UCSD-AML1 (cell line): ENCODE measurements around the gene AUTS2.
"Not testable (repeated sequence)": the region's sequence is repeated elsewhere in the genome, so short reads cannot be mapped to it uniquely, and the experiment has no call there.

Source experiments
- DNase-seq: peaks from one replicate; lab custom pipeline; 2025; ENCODE audit not compliant: unreplicated experiment; lab: John Stamatoyannopoulos, UW

Gene AUTS2

DNA sequence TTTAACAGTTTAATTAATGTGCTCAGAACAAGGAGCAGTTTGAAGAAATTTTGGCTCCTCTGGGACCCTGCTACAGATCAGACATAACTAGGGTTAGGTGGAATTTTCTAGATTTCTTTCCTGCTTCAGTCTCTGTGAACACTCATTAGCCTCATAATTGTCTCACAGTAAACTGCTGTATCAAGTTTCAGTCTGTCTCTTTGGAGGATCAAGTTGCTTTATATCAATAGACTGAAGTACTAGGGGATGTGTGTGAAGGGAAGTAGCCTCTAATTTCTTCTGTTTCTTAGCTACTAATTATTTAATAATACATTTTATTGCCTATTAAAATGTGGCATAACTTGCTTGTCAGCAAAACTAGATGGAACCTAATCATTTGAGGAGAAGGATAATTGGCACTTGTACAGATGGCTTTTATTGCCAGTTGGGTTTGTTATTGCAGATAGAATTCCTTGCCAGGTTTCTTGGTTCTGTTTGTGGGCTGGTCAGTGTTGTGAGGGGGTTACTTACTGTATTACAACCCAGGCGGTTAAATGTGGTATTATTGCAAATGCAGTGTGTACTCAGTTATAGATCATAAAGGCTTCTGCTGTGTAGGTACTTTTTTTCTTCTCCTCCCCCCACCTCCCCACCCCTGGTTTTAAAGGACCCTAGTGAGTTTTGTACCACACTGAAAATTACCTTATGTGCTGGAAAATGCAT is 758.0 kb downstream of the AUTS2 start:
- DNase-seq, result no peak

DNA sequence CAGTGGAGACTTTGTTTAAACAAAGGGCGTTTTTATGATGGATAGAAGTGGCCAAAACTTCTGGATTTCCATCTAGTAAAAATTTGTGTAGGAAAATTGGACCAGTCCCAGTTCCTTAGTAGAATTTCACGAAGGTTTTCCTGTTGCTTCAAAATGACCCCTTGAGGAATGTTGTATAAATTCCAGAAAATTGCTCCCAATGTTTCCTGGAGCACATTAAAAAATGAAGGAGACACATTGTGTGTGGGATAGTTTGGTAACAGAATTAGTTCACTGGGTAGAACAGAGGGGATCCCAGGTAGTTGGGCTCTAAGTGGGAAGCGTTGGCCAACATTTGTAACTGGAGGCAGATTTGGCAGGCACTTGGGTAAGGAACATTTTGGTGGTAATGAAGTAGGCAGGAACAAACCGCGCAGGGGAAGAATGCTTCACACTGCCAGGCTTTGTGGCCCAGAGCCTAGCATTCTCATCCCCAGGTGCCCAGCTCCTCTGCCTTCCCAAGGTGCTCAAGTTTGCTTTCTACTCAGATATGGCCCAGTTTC is 758.6 kb downstream of the AUTS2 start:
- no peak for DNase-seq

DNA sequence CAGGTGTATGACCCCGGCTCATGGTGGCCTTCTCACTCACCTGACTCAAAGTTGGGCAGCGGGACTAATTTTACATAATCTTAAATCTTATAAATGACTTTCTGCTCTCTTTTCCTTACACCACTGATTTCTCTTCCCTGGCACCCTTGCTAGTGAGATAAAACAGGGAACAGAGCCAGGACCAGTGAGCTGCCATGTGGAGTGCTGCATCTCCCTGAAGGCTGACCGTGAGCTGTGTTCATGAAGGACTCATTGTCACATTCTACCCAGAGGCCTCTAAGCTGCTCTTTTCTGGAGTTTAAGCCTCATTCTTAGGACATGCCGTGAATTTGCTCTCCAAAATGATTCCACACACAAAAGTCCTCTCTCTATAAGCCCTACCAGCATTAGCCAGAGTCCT is 762.3 kb downstream of the AUTS2 start:
- no peak for DNase-seq

DNA sequence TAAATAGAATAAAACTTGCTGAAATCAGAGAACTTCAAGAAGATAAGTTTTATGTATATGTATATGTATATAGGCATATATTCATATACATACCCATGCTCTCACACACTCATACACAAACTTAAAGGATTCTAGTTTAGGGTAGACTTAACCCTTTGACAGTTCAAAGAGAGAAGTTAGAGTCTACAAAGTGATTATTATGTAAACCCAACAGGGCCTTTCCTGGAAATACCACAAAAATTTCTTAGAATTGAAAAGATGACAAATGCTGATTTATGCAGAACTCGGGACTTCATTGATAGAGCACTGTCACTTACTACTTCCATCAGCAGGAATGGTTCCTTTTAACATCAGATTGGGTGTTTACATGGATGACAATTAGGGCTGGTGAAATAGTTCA is 763.5 kb downstream of the AUTS2 start:
- no peak for DNase-seq

DNA sequence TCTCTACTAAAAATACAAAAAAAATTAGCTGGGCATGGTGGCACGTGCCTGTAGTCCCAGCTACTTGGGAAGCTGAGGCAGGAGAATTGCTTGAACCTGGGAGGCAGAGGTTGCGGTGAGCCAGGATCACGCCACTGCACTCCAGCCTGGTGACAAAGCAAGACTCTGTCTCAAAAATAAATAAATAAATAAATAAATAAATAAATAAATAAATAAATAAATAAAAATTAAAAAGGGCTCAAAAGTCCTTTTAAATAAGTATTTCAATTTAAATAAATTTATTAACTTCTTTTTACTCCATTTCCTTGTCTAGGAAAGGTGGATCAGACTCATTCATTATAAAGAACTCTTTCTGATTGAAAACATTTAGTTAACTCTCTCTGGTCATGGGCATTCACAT is 766.1 kb downstream of the AUTS2 start:
- DNase-seq, result not testable (repeated sequence)

DNA sequence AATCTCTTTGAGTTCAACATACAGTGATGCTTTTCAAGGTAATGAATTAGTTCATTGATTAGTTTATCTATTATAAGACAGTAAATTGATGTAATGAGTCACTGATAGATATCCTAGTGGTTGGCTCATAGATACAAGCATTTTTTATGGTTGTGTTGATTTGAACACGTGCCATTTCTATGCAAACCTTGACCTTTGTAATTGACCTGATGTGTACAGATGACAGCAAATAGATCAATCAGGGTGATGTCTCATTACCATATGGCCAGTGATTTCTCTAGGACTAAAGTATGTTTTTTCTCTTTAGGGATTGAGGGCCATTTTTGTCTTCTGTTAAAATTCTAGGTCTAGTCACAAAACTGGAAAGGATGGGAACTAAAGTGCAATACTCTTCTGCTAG is 773.4 kb downstream of the AUTS2 start:
- no peak for DNase-seq

DNA sequence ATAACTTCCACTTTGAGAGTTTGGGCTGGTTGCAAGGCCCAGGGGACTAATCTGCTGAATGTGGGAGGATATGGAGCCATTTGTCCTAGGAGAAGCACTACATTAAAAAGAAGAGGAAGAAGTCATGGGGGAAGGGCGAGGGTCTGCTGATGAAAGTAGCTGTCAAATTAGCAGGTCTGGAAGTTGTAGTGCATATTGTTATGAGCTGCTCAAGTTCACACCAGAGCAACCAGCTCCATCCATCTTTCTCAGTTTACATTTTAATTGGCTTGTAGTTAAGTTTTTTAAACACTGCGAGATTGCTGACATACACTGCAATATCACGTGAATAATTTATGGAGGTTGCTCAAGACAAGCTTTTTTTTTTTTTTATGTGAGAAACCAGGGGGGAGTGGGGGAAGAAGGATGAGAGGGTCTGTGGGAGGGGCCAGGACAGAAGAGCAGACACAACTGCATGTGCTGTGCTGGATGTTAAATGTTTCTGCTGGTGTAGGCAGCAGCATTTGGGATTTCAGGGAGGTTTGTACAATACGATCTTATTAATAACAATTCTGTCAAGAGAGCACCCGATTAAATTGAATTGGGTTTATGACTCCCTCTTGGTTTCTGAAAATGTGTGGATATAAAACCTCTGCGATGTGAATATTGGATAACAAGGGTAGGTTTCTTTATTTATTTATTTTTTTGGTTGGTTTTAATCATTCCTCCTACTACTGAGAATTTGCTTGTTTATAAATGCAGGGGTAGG is 774.7 kb downstream of the AUTS2 start:
- DNase-seq, result no peak

DNA sequence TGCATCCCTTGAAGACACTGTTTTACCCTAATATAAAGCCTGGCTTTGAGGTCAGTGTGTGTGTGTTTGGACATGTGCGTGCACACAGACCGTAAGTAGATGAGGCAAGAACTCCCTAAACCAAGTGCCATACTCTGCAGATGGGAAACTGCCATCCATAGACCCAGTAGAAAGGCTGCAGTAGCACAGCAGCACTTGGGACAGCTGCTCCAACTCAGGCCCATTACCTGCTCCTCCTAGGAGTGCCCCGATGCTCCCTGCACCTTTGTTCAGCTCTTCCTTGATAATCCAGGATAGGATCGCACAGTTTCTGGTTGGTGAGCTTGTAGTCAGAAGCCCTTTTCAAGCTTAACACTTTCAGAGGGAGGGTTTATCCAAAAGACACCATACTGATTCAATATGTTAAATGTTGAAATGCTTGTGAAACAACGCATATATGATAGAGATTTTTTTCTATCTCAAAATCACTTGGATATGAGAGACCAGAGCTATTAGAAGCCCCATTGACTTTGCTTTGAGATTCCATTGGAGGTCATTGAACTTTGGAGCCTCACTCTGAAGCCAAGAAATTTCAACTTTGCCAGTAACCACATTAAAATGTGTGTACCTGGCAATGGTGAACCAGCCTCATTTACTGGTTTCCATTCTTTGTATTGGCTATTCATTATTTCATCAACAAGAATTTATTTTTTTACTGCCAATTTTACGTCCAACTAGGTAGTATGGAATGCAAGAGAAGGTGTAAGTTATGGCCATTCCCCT is 776.7 kb downstream of the AUTS2 start:
- DNase-seq, result no peak

DNA sequence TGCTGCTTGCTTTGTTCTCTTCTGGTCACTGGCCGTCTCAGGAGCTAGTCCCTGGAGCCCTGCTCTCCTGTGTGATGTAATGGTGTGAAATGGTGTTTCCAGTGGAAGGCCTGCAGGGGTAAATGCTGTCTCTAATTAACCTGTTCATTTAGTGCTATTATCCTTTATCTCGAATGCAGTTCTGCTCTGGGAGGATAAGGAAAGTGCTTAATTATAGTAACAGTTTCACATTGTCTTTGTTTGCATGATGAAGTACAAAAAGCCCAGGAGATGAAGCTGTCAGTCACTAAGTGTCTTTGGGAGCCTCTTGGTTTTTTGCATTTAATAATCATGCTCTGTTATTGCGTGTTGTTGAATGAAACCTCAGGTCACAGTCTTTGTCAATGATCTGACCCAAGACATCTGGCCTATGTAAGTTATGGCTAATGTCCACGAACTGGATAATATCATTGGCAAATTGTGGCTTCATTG is 778.3 kb downstream of the AUTS2 start:
- no peak for DNase-seq

DNA sequence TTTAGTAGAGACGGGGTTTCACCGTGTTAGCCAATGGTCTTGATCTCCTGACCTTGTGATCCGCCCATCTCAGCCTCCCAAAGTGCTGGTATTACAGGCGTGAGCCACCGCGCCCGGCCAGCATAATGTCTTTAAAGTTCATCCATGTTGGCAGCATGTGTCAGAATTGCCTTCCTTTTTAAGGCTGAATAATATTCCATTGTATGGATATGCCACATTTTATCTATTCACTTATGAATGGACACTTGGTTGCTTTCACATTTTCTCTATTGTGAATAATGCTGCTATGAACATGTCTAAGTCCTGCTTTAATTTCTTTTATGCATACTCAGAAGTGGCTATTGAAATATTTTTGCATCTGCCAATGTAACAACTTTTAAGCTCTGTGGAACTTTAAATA is 779.7 kb downstream of the AUTS2 start:
- no peak for DNase-seq

DNA sequence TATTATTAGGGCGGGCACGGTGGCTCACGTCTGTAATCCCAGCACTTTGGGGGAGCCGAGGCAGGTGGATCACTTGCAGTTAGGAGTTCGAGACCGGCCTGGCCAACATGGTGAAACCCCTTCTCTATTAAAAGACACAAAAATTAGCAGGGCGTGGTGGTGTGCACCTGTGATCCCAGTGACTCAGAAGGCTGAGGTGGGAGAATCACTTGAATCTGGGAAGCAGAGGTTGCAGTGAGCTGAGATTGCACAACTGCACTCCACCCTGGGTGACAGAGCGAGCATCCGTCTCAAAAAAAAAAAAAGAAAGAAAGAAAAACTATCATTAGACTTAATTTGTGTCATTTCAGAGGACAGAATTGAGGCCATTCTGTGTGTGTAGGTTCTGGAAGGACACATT is 780.9 kb downstream of the AUTS2 start:
- DNase-seq, result no peak

DNA sequence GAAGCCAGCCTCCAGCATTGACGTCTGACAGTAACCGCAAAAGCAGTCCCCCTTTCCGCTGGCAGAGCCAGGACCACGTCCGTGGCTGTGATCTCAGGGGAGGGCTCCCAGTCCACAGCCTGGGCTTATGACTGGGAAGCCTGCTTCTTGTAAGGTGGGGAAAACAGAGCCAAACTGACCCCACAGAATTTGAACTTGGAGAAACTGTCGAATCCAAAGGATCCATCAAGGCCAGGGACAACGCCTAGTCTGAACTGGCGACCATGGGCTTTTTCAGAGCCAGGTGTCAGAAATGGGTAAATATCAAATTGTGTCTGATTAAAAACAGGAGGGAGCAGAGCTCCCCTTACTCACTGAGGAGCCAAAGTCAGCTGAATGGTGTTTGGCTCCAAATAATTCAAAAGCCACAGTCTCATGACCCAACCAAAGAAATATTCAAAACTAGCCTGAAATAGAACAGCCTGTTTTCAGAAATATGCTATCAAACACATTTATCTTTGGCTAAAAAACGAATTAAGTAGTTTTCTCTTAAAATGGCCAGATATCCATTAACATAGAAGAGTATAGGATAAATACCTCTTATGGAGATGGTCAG is 782.2 kb downstream of the AUTS2 start:
- no peak for DNase-seq

DNA sequence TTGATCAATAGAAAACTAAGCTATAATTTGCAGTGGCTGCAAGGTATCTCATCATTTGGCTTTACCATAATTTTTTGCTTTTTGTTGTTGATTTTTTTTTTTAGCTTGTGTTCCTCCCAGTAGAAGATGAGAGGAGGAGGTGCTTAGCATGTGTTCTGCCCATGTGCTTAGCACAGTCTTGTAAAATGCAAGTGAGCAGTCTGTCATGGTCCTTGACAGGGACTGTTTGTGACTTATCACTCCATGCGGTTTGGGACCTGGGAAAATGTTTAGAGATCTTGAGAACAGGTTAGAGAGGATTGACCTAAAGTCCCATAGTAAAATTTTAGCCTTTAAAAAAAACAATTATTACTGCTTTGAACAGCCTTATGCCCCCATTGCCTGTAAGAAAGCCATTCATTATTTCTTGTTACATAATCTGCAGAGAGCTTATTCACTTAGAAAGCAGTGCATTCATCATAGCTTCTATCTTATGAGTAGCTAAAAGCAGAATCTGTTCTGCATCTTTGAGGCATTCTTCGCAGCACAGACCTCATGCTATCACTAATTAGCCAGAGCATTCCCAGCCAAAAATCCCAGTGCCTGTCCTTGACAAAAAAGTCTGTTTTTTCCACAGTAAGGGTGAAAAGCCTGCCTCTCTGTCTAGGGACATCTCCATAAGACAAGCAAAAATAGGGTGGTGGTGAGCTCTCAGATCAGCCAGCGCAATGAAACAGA is 784.9 kb downstream of the AUTS2 start:
- no peak for DNase-seq

DNA sequence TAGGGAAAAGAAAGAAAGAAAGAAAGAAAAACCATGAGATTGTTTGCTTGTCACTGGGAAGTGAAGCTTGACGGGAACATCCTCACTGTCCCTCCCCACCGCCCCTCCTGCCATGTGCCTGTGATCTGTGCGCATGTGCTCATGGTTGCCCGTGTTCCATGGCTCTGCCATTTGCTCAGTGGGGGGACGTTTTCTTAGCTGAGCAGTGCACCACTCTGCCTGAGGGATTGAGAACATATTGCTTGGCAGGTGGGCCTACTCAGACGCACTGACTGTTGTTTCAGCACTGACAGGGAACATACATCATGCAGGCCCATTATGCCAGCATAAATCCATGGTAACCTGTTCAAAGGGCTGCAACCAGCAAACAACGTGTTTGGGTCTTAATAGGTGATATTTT is 785.7 kb downstream of the AUTS2 start:
- DNase-seq, result no peak

DNA sequence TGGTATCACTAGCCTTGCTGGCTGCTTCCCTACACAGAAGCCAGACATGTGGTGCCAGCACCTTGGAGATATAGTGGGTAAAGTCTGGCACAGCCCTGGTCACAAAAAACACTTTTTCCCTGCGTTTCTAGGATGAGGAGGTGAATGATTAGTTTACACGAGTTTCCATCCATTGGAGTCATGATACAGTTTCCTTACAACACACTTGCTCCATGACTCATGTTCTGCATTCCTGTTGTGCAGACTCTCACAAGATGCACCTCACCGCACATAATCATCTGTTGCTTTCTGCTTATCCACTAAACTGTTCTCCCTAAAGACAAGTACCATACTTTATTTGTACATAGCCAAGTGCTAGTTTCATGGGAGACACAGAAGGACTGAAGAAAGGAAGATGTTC is 786.6 kb downstream of the AUTS2 start:
- DNase-seq, result no peak

DNA sequence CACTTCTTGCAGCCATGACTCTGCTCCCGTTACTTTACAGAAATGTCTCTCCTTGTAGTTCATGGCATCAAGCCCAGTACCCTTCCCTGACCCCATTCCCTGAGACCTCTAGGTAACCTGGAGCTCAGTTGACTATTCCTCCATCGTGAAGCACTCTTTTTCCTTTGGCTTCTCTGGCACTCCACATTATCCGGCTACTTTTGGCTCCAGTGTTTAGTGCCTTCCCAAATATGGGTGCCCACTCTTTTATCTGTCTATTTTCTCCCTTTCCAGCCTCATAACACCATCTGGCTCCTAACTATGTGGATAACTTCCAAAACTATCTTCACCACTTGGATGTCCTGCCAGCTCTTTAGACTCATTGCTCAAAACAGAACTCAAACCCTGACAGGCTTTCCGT is 788.9 kb downstream of the AUTS2 start:
- DNase-seq, result no peak

DNA sequence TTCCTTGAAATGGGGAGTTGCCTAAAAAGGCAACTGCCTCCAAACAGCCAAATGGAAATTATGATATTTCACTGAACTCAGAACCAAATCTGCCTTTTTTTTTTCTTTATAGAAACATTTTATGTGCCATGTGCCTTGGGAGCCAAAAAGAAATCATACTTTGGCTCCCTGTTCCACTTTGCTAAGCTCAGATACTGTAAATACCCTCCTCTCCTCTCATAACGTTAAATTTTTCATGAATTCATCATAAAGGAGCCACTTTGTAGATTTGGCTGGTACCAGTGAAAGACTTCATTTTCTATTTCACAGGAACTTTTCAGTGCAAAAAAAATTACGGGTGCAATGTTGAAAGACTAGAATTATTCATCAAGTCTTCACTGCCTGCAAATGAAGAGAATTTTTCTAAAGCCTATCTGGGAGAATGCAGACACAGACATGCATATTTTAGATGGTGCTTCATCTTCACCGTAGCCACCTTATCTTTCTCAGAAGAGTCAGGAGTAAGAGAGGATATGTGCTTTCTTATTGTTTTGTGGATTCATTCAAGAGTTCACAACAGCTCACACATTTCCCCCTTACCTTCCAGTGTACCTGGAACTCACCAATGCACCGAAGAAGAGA is 791.4 kb downstream of the AUTS2 start:
- no peak for DNase-seq

DNA sequence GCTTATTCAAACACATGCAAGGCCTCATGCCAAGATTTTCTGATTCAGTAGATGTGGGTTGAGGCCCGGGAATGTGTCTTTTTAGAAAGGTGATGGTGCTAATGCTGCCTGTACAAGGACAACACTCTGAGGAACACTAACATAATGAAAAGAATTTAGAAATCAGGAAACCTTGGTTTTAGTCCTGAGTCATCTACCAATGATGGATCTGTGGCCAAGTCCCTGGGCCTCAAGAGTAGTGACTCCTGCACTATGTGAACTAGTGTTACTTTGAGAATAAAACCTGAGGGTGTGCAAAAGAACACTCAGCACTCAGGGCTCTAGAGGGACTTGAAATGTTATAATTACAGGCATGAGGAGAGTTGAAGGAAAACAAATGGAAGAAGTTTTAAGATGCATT is 792.0 kb downstream of the AUTS2 start:
- DNase-seq, result no peak

DNA sequence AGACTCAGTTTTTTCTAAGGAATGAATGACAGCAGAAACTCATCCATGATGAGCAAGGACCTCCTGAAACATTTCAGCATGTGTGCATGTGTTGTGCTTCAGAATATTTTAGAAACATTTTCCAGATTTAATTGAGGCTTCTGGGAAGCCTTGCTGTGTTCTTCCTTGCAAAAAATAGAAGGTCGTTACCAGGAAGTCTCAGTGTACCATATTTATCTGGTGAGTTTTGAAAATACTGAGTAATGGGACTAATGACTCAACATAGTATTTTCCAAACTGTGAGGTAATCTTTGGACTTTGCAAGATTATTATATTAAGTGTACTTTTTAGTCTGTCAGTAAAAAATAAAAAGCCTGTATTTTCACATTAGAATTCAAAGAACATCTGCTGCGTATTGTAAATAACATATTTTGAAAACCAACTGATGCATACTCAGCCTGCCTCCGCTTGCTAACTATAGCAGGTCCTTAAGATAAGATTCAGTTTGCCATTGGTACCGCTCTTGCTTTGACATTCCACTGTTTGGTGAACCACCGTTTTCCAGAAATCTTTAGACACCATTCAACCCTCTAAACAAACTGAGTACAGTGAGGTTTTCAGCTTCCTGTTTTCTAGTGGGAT is 794.1 kb downstream of the AUTS2 start:
- no peak for DNase-seq
